ENCODE data around the gene ECHS1. TPM values are rescaled to one million over a fixed set of nuclear protein-coding genes. Genes with fewer than 3 reads are reported as not detected.
"Not testable (repeated sequence)": the region's sequence is repeated elsewhere in the genome, so short reads cannot be mapped to it uniquely, and the experiment has no call there.

Gene ECHS1
- total RNA-seq, 1 donor from 2014 or later = 41.2 TPM

DNA sequence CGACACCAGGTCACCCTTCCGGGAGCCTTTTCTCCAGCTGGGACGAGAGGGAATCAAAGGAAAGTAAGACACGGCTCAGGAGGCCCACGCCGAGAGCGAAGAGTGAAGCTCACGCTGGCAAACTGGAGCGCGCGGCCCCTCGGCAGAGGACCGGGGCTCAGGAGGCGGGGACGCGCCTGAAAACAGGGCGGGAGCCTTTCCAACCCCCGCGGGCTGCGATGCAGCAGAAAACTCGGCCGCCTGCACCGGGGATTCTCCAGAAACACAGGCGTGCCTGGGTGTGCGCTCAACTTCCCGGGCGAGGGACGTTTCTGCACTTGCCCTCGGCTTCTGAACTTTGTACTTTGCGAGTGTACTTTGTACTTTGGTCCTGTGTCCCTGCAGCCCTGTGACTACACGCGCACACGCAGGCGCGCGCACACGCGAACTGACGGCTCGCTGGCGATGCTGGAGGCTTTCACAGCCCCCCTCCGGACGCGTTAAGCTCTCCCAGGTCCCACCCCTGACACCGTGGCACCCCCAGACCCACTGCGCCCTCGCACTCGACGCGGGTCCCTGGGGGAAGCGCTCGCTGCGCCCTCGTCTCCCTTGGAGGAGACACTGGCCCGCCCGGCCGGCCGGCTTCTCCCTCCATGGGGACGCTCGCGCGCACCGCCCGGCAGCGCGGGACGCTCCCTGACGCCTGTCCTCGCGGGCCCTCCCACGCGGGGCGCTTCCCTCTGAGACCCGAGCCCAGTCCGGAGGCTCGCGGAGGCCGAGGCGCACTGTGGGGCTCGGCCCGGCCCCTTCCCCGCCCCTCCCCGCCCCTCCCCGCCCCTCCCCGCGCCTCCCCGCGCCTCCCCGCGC, 5.3 kb upstream of the ECHS1 start:
- intact Hi-C loops (cut with micrococcal nuclease) = loop anchor here (1.0 kb wide), 3 partner anchors 16 to 102 kb away; partner anchors contain the start of genes ADAM8 and MTG1

- intact Hi-C loops (cut with micrococcal nuclease) = loop anchor here (1.0 kb wide), 3 partner anchors 16 to 102 kb away; partner anchors contain the start of genes ADAM8 and MTG1
Observed at GRCh38 chr10:133377818-133378250, 4.7 kb upstream of the ECHS1 start.

GRCh38 chr10:133377025-133377817, 4.1 kb upstream of the ECHS1 start:
- intact Hi-C loops (cut with micrococcal nuclease) = no loop called here

GRCh38 chr10:133376183-133376582, 3.0 kb upstream of the ECHS1 start:
- intact Hi-C loops (cut with micrococcal nuclease) = not testable (repeated sequence)

DNA sequence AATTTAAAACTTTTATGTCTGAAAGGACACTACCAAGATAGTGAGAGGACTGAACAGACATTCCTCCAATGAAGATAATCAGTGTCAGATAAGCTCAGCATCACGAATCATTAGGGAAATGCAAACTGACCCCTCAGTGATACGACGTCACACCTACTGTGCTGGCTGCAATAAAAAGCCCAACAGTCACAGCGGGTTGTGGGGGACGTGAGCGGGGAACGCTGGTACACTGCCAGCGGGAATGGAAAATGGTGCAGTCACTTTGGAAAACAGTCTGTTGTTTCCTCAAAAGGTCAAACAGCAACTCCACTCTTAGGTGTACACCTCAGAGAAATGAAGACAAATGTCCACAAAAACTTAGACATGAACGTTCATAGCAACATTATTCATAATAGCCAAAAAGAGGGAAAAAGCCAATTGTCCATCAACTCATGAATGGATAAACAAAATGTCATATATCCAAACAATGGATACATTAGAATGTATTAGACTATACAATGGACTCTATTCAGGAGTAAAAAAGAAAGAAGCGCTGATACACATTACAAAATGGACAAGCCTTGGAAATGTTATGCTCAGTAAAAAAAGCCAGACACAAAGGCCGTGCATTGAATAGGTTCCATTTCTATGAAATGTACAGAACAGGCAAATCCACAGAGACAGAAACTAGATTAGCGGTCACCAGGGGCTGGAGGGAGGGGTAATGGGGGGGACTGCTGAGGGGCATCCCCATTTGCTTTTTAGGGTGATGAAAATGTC, 2.4 kb upstream of the ECHS1 start:
- intact Hi-C loops (cut with micrococcal nuclease) = no loop called here

- intact Hi-C loops (cut with micrococcal nuclease) = no loop called here
Observed at GRCh38 chr10:133372507-133372906, 647 bp downstream of the ECHS1 start.

DNA sequence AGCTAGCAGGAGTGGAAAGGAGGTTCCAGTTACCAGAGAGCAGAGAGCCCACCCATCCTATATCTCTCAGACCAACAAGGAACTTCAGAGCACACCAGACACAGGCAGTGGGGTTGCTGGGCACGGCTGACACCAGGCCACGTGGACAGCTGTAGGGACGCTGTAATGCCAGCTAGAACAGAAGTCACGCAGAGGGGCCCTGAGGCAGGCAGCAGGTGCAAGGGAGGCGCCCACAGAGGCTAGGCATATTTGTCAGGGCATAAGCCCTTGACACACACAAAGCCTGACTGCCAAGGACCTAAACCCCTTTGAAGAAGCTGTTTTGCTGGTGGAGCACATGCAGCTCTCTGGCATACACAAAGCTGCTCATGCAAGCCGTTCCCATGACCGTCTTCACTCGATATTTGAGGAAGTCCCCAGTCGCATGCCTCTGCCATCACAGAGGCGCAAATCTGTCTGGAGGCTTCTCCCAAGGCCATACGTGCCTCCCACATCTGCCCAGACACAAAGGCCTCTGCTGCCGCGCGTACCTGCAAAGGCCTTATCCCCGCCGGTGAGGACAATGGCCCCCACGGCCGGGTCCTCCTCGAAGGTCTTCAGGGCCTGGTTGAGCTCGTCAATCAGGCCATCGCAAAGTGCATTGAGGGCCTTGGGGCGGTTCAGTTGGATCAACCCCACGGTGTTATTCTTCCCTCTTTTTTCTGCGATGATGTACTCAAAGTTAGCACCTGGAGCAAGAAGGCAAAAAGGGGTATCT, 2.9 kb downstream of the ECHS1 start:
- intact Hi-C loops (cut with micrococcal nuclease) = no loop called here

- intact Hi-C loops (cut with micrococcal nuclease) = no loop called here
Observed at GRCh38 chr10:133368153-133368552, 5.0 kb downstream of the ECHS1 start.

GRCh38 chr10:133367461-133367860, 5.7 kb downstream of the ECHS1 start:
- intact Hi-C loops (cut with micrococcal nuclease) = not testable (repeated sequence)

DNA sequence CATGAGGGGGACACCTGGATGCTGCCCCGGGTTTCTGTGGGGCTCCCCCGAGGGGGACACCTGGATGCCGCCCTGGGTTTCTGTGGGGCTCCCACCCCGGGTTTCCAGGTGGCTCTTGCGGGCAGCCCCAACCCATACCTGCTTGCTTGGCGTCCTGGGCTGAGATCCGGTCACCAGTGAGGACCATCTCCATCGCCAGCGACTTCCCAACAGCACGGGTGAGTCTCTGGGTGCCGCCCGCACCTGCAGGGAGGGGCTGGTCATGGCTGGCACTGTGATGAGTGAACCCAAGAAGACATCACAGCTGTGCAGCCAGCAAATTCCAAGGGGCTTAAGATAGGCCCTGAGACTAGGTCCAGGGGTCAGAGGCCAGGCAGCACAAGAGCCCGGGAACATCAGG, 6.4 kb downstream of the ECHS1 start:
- intact Hi-C loops (cut with micrococcal nuclease) = no loop called here

DNA sequence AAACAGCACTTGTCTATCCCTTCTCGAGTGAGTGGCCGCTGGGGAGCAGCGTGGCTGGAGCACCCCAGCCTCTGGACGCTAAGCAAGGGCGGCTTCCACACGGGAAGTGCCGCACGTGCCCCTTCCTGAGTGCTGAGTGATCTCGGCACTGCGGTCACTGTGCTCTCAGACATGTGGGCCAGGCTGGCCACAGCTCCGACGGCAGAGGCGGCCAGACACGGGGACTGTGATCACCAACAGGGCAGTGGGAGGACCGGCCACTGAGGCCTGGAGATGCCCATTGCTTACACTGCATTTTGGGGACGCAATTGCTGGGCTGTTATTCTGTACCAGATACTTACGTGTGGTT, 7.0 kb downstream of the ECHS1 start:
- intact Hi-C loops (cut with micrococcal nuclease) = no loop called here

DNA sequence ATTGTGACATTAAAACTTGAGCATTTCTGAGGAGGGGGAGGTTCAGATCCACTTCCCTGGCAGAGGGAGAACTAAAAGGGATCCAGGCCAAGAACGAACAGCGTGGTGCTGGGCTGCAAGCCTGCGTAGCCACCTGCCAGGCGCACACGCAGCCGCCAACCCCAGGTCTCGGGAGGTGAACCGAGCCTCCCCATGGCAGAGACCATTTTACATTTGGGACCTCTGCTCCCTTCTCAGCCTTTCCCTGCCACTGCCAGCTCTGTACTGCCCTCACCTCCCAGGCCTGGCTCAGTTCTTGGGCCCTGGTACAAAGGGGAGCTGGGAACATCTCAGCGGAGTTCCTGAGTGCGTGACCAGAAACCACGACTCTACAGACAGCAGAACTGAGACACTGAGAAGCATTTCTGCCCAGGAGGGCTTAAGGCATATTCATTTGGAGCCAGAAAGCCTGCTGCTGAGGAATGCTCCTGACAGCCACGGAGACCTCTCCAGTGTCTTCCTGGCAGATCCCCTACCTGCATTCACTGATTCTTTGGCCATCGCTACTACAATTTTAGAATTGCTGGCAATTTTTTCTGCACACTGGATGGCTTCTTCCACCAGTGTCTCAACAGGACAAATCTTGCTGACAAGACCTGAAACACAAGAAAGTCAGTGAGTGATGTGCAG, 7.6 kb downstream of the ECHS1 start:
- intact Hi-C loops (cut with micrococcal nuclease) = no loop called here

DNA sequence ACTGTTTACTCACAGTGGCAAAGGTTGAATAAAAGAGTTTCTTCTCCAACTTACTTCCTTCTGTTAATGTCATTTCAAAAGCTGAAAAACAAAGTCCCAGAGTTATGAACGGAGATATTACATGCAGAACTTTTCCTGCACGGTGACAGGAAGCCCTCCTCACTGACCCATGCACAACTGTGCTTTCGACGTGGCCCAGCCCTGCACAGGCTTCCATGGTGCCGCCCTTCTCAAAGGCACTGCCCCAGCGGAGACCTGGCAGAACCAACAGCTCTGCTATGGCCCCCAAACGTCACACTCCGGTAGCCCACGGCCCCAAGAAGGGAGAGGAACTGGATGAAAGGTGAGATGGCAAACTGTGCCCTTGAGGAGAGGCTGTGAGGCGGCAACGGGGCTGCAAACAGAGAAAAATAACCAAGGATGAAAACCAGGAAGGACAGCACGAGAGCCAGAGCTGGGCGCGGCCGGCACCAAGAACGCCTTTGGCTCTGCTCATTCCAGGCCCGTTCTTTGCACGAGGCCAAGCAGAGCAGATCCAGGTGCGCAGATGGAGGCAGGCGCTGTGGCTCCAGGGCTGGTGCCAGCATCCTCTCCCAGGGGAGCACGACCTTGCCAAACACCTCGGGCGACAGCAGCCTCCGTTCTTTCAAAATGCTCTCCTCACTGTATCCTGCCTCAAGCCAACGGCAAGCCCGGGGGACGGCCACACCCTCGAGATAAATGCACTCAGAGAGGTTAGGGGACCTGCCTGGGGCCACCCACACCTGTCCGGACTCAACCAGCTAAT, 8.3 kb downstream of the ECHS1 start:
- intact Hi-C loops (cut with micrococcal nuclease) = no loop called here

- intact Hi-C loops (cut with micrococcal nuclease) = no loop called here
Observed at GRCh38 chr10:133362846-133363245, 10.3 kb downstream of the ECHS1 start.

GRCh38 chr10:133361773-133362441, 11.2 kb downstream of the ECHS1 start:
- intact Hi-C loops (cut with micrococcal nuclease) = no loop called here

GRCh38 chr10:133361227-133361626, 11.9 kb downstream of the ECHS1 start:
- intact Hi-C loops (cut with micrococcal nuclease) = no loop called here

- intact Hi-C loops (cut with micrococcal nuclease) = loop anchor here (1.0 kb wide), 1 partner anchor 13 kb away; the partner anchor contains the start of gene ECHS1
Observed at GRCh38 chr10:133359972-133360610, 13.1 kb downstream of the ECHS1 start.

DNA sequence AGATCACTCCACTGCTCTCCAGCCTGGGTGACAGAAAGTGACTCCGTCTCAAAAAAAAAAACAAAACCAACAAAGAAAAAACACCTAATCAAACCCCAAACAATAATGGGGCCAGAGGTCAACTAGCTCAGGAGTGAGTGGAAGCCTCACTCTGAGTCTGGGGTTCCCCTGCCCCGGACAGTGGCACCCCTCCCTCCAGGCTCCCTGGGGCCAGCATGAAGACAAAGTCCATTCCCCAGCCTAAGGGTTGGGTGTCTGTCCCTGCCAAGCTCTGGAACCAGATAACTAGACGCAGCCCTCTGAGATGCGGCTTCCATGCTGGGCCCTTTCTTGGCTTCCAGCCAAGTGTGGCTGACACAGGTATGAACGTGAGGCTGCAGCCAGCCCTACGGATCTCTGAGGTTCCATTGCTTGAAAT, 13.6 kb downstream of the ECHS1 start:
- intact Hi-C loops (cut with micrococcal nuclease) = no loop called here
